HepG2 (cell line): Measurements from ENCODE around the gene IFIH1.

Experiments
- ADNP ChIP-seq: sonication (generic); formaldehyde crosslinking; IDR thresholded peaks from 2 replicates; pipeline ENCODE4 v1.4.0; 2020; ENCODE audit warnings: missing genetic modification reagents
- CEBPB ChIP-seq: IDR thresholded peaks from 2 replicates; pipeline ENCODE4 v1.6.1; 2011; ENCODE audit warnings: low read depth, low read length, improper control_type of control experiment, borderline replicate concordance
- CEBPG ChIP-seq: IDR thresholded peaks from 2 replicates; pipeline ENCODE4 v1.6.1; 2016
- CTCF ChIP-seq: sonication (generic); formaldehyde crosslinking; IDR thresholded peaks from 2 replicates; pipeline ENCODE4 v1.5.0; 2020; ENCODE audit warnings: mild to moderate bottlenecking, missing genetic modification reagents, moderate library complexity
- FOSL2 ChIP-seq: sonication (generic); formaldehyde crosslinking; IDR thresholded peaks from 2 replicates; pipeline ENCODE4 v1.4.0; 2020; ENCODE audit warnings: missing genetic modification reagents
- KAT2B ChIP-seq: fragments of 150-350 bp; IDR thresholded peaks from 2 replicates; pipeline ENCODE4 v1.6.1; 2014; ENCODE audit warnings: low read depth, low read length, borderline replicate concordance
- KDM2A ChIP-seq: sonication (generic); formaldehyde crosslinking; IDR thresholded peaks from 2 replicates; pipeline ENCODE4 v1.4.0; 2020; ENCODE audit warnings: low read depth, missing genetic modification reagents, borderline replicate concordance
- SIN3A ChIP-seq: IDR thresholded peaks from 2 replicates; pipeline ENCODE4 v1.6.1; 2011; ENCODE audit warnings: low read depth, mild to moderate bottlenecking, control low read depth, low read length, borderline replicate concordance
- SRF ChIP-seq: IDR thresholded peaks from 2 replicates; pipeline ENCODE4 v1.6.1; 2011; ENCODE audit warnings: mild to moderate bottlenecking, low read depth, low read length, moderate library complexity
- TRAFD1 ChIP-seq: sonication (generic); formaldehyde crosslinking; IDR thresholded peaks from 2 replicates; pipeline ENCODE4 v1.5.1; 2020; ENCODE audit warnings: missing genetic modification reagents, mild to moderate bottlenecking, borderline replicate concordance

GRCh38 chr2:162298669-162299335 lies 19.7 kb downstream of the IFIH1 start:
- TF ChIP-seq SRF (no peak), SIN3A (no peak), KAT2B (no peak), FOSL2 (no peak), TRAFD1 (no peak), CEBPG (CRISPR knock-in tag) (no peak), CTCF (CRISPR knock-in tag) (no peak), ADNP (CRISPR knock-in tag) (no peak), CEBPB (no peak), KDM2A (CRISPR knock-in tag) (no peak)
